Breast epithelium (tissue), 4 donors: ENCODE data around the gene PALLD. TPM values are rescaled to one million over a fixed set of nuclear protein-coding genes. Genes with fewer than 3 reads are reported as not detected.

Experiments
- DNase-seq, 2 donors: peaks; one replicate each; pipeline ENCODE4 v3.0.0-alpha.2; 2019; ENCODE audit warnings: low spot score in 2 of 2
- H3K27ac ChIP-seq, 2 donors: fragments of 200-600 bp; sonication (generic) in 1 of 2; one replicate each; pipeline ENCODE4 v1.5.1; 2016 to 2019; ENCODE audit warnings: mild to moderate bottlenecking in 1 of 2
- H3K27me3 ChIP-seq, 2 donors: fragments of 200-600 bp; sonication (generic) in 1 of 2; one replicate each; pipeline versions ENCODE4 v1.5.1 to v1.6.0; 2017 to 2019; ENCODE audit warnings: control low read depth in 1 of 2, mild to moderate bottlenecking in 1 of 2
- H3K36me3 ChIP-seq: fragments of 200-600 bp; one replicate; pipeline ENCODE4 v1.5.1; 2019
- H3K4me1 ChIP-seq, 2 donors: fragments of 200-600 bp; sonication (generic); one replicate each; pipeline ENCODE4 v1.5.1; 2016 to 2019; ENCODE audit warnings: control low read depth in 1 of 2
- H3K4me3 ChIP-seq, 3 donors: fragments of 200-600 bp; sonication (generic); 1 replicate in 2 of 3; 2 replicates in 1 of 3; pipeline ENCODE4 v1.5.1; 2016 to 2019; ENCODE audit warnings: mild to moderate bottlenecking in 3 of 3, moderate library complexity in 2 of 3
- H3K9me3 ChIP-seq, 2 donors: fragments of 200-600 bp; sonication (generic) in 1 of 2; one replicate each; pipeline ENCODE4 v1.5.1; 2016 to 2019; ENCODE audit warnings: control low read depth in 1 of 2
- CTCF ChIP-seq, 3 donors: fragments of 450-650 bp; IDR thresholded peaks; one replicate each; pipeline ENCODE4 v1.5.1; 2016 to 2017; ENCODE audit warnings: antibody characterized with exemption in 3 of 3, mild to moderate bottlenecking in 3 of 3, moderate library complexity in 3 of 3
- POLR2A ChIP-seq: fragments of 450-650 bp; IDR thresholded peaks from one replicate; pipeline ENCODE4 v1.6.1; 2016; ENCODE audit warnings: antibody characterized with exemption, mild to moderate bottlenecking, moderate library complexity
- POLR2AphosphoS5 ChIP-seq, 3 donors: sonication (generic); formaldehyde crosslinking; IDR thresholded peaks; one replicate each; pipeline ENCODE4 v1.6.1; 2017; ENCODE audit warnings: antibody characterized with exemption in 3 of 3
- intact Hi-C: fragments of 100-400 bp; cut with DNase I; formaldehyde crosslinking; loops from one replicate; pipeline ENCODE4 v1.15.1; 2023; ENCODE audit warnings: low total_unique reads
- total RNA-seq, 3 donors: library from RNA; depleted of rRNA; stranded (reverse); fragments of >200 nt; gene quantifications; one replicate each; pipeline ENCODE4 v1.1.0, GENCODE V29; 2016

PALLD gene
- total RNA-seq, 3 donors from 2014 or later = 96.0 to 186 (median 174) TPM

GRCh38 chr4:168868044-168868781 lies 371.4 kb downstream of the PALLD start:
- Histone ChIP-seq H3K27ac (peak overlapping the region; percentile 52 to 54), H3K9me3 (no peaks in the 10 kb centered on the region), H3K4me3 (no peak overlapping the region), H3K36me3 (no peaks in the 10 kb centered on the region), H3K4me1 (peaks cover 0 to 4% of the 10 kb centered on the region in 2 donors), H3K27me3 (no peaks in the 10 kb centered on the region)
- intact Hi-C loops = no loop called here
- TF ChIP-seq POLR2AphosphoS5 (IDR thresholded peaks at IDR 0.05) (no peak), CTCF (IDR thresholded peaks at IDR 0.05) (no peak), POLR2A (no peak)
- no peak for DNase-seq

GRCh38 chr4:168868802-168869201 lies 371.9 kb downstream of the PALLD start:
- H3K36me3 ChIP-seq = no peaks in the 10 kb centered on the region
- intact Hi-C loops = no loop called here
- no peak overlapping the region for H3K4me3 ChIP-seq
- H3K27ac ChIP-seq = peak overlapping the region; percentile 52 to 54
- peaks cover 0 to 4% of the 10 kb centered on the region in 2 donors for H3K4me1 ChIP-seq
- no peak for DNase-seq
- no peaks in the 10 kb centered on the region for H3K9me3 ChIP-seq
- no peaks in the 10 kb centered on the region for H3K27me3 ChIP-seq
- no peak for TF ChIP-seq CTCF (IDR thresholded peaks at IDR 0.05)
- TF ChIP-seq POLR2A = no peak

GRCh38 chr4:168870004-168870403 lies 373.2 kb downstream of the PALLD start:
- intact Hi-C loops = no loop called here
- H3K4me1 ChIP-seq = peaks cover 0 to 3% of the 10 kb centered on the region in 2 donors
- no peak for DNase-seq
- TF ChIP-seq POLR2A (no peak), CTCF (IDR thresholded peaks at IDR 0.05) (no peak), POLR2AphosphoS5 (IDR thresholded peaks at IDR 0.05) (no peak)
- H3K9me3 ChIP-seq = no peaks in the 10 kb centered on the region
- H3K27me3 ChIP-seq = no peaks in the 10 kb centered on the region
- H3K4me3 ChIP-seq = no peak overlapping the region
- no peaks in the 10 kb centered on the region for H3K36me3 ChIP-seq
- peak overlapping the region; percentile 15 to 54 for H3K27ac ChIP-seq

GRCh38 chr4:168871632-168872031 lies 374.8 kb downstream of the PALLD start:
- Histone ChIP-seq H3K4me1 (no peaks in the 10 kb centered on the region), H3K4me3 (no peak overlapping the region), H3K27ac (peak overlapping the region; percentile 31 to 43), H3K36me3 (no peaks in the 10 kb centered on the region), H3K27me3 (no peaks in the 10 kb centered on the region), H3K9me3 (no peaks in the 10 kb centered on the region)
- TF ChIP-seq CTCF (IDR thresholded peaks at IDR 0.05) = no peak
- no peak for TF ChIP-seq POLR2A
- TF ChIP-seq POLR2AphosphoS5 (IDR thresholded peaks at IDR 0.05) = no peak
- intact Hi-C loops = no loop called here
- DNase-seq = no peak

- Histone ChIP-seq H3K27ac (no peak overlapping the region), H3K4me3 (no peak overlapping the region), H3K9me3 (no peaks in the 10 kb centered on the region), H3K4me1 (no peaks in the 10 kb centered on the region), H3K36me3 (no peaks in the 10 kb centered on the region), H3K27me3 (no peaks in the 10 kb centered on the region)
- intact Hi-C loops = no loop called here
- TF ChIP-seq POLR2A (no peak), POLR2AphosphoS5 (IDR thresholded peaks at IDR 0.05) (no peak), CTCF (IDR thresholded peaks at IDR 0.05) (no peak)
- no peak for DNase-seq
These were observed 377.2 kb downstream of the PALLD start for GRCh38 chr4:168874083-168874482.
